NB4 (cell line): ENCODE results near the gene RPS6KA3.

Source experiments
- MYC ChIP-seq: IDR thresholded peaks from 2 replicates; pipeline ENCODE4 v1.6.1; 2011; ENCODE audit warnings: low read depth, low read length
- POLR2A ChIP-seq: IDR thresholded peaks from 2 replicates; pipeline ENCODE4 v1.6.1; 2011; ENCODE audit warnings: mild to moderate bottlenecking; ENCODE audit not compliant: insufficient read length; ENCODE audit errors: extremely low read depth
- TF ChIP-seq, protein P1 (sequence below): IDR thresholded peaks from one replicate; pipeline ENCODE4 v1.5.1; 2012; ENCODE audit warnings: low read depth, low read length

GRCh38 chrX:20129547-20129946, 137.2 kb downstream of the RPS6KA3 start:
- TF ChIP-seq, protein P1, sequence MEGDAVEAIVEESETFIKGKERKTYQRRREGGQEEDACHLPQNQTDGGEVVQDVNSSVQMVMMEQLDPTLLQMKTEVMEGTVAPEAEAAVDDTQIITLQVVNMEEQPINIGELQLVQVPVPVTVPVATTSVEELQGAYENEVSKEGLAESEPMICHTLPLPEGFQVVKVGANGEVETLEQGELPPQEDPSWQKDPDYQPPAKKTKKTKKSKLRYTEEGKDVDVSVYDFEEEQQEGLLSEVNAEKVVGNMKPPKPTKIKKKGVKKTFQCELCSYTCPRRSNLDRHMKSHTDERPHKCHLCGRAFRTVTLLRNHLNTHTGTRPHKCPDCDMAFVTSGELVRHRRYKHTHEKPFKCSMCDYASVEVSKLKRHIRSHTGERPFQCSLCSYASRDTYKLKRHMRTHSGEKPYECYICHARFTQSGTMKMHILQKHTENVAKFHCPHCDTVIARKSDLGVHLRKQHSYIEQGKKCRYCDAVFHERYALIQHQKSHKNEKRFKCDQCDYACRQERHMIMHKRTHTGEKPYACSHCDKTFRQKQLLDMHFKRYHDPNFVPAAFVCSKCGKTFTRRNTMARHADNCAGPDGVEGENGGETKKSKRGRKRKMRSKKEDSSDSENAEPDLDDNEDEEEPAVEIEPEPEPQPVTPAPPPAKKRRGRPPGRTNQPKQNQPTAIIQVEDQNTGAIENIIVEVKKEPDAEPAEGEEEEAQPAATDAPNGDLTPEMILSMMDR, result no peak
- TF ChIP-seq POLR2A, result no peak
- TF ChIP-seq MYC, result no peak
